Measurements from ENCODE around the gene IGSF3. TPM values are rescaled to one million over a fixed set of nuclear protein-coding genes. Genes with fewer than 3 reads are reported as not detected.

IGSF3 gene
- total RNA-seq, 1 experiment from 2014 or later = 4.0 TPM

DNA sequence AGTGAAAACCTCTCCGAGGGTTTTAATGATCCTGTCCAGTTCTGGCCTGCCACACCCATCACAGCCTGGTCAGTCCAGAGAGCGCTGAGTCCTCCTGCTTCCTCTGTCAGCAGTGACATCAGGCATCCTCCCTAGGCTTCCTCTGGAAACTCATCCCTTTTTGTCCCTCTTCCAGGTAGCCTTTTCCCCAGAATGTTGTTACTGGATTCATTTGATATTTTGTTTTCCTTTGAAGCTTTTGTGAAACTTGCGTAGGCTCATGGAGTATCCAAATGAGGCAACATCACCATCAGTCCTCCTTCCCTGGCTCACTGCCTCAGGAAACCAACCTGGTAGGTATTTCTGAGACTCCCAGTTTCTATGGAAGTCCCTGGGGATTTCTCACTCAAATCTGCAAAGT is 27.0 kb upstream of the IGSF3 start:
- Histone ChIP-seq H3K36me3 (ENCODE audit: insufficient read depth, low read length, poor library complexity, severe bottlenecking) (no peaks in the 10 kb centered on the region), H3K4me3 (ENCODE audit: low read depth, low read length, poor library complexity, severe bottlenecking) (no peak overlapping the region), H3K4me1 (ENCODE audit: insufficient read depth, low read length, poor library complexity, severe bottlenecking) (peaks cover 46% of the 10 kb centered on the region), H3K9me3 (ENCODE audit: low read depth, low read length, poor library complexity, severe bottlenecking) (no peaks in the 10 kb centered on the region), H3K27me3 (replicated peaks; ENCODE audit: insufficient read depth, low read depth, low read length, poor library complexity) (no peaks in the 10 kb centered on the region), H3K27ac (ENCODE audit: low read depth, low read length, poor library complexity, severe bottlenecking) (peak overlapping the region; percentile 17)
- CTCF ChIA-PET = no interaction called here
- POLR2A ChIA-PET (ENCODE audit: low non-redundant PET) = no interaction called here
- no peak for DNase-seq (ENCODE audit: low spot score)
- intact Hi-C loops (cut with micrococcal nuclease; ENCODE audit: unreplicated experiment) = no loop called here
- TF ChIP-seq EZH2 (IDR thresholded peaks at IDR 0.05; ENCODE audit: borderline replicate concordance, low read depth, low read length, poor library complexity, severe bottlenecking) = no peak
- TF ChIP-seq, protein P1, sequence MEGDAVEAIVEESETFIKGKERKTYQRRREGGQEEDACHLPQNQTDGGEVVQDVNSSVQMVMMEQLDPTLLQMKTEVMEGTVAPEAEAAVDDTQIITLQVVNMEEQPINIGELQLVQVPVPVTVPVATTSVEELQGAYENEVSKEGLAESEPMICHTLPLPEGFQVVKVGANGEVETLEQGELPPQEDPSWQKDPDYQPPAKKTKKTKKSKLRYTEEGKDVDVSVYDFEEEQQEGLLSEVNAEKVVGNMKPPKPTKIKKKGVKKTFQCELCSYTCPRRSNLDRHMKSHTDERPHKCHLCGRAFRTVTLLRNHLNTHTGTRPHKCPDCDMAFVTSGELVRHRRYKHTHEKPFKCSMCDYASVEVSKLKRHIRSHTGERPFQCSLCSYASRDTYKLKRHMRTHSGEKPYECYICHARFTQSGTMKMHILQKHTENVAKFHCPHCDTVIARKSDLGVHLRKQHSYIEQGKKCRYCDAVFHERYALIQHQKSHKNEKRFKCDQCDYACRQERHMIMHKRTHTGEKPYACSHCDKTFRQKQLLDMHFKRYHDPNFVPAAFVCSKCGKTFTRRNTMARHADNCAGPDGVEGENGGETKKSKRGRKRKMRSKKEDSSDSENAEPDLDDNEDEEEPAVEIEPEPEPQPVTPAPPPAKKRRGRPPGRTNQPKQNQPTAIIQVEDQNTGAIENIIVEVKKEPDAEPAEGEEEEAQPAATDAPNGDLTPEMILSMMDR (conservative IDR thresholded peaks at IDR 0.05; ENCODE audit: low read depth, low read length) = no peak
- BruUV-seq (replicated peaks) = no TSS peak

DNA sequence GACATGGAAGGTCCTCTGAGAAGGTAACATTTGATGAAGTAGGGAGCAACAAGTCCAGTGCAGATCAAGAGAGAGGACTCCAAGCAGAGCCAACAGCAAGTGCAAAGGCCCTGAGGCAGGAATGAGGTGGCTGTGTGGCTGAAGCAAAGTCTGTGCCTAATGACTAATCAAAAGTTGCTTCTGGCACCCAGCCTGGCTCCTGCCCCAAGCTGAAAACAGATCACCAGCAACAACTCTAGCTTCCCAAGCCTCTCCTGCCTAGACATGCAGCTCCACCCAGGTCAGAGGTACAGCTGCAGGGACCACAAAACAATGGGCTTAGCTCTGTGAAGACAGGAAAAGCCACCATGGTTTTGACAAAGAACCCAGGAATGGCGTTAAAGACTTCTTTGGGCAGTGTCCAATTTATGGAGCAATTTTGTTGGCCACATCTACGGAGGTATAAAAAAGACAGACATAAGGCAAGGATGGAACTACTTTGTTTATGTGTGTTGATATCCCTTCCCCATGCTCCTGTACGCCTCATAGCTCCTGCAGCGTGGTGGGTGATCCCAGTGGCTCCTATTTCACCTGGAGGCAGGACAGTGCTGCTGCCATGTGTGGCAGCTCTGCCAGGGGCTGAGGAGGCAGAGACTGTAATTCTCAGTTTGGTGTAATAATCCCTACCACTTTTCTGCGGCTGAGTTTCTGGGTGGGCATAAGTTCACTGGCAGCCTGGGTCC is 26.4 kb upstream of the IGSF3 start:
- no peak for TF ChIP-seq EZH2 (IDR thresholded peaks at IDR 0.05; ENCODE audit: borderline replicate concordance, low read depth, low read length, poor library complexity, severe bottlenecking)
- TF ChIP-seq, protein P1 (conservative IDR thresholded peaks at IDR 0.05; ENCODE audit: low read depth, low read length) = no peak
- ChIA-PET POLR2A (ENCODE audit: low non-redundant PET) (no interaction called here), CTCF (no interaction called here)
- H3K27me3 ChIP-seq (replicated peaks; ENCODE audit: insufficient read depth, low read depth, low read length, poor library complexity) = no peaks in the 10 kb centered on the region
- no peaks in the 10 kb centered on the region for H3K9me3 ChIP-seq (ENCODE audit: low read depth, low read length, poor library complexity, severe bottlenecking)
- H3K27ac ChIP-seq (ENCODE audit: low read depth, low read length, poor library complexity, severe bottlenecking) = no peak overlapping the region
- H3K4me1 ChIP-seq (ENCODE audit: insufficient read depth, low read length, poor library complexity, severe bottlenecking) = peaks cover 47% of the 10 kb centered on the region
- intact Hi-C loops (cut with micrococcal nuclease; ENCODE audit: unreplicated experiment) = no loop called here
- H3K36me3 ChIP-seq (ENCODE audit: insufficient read depth, low read length, poor library complexity, severe bottlenecking) = no peaks in the 10 kb centered on the region
- BruUV-seq (replicated peaks) = no TSS peak
- no peak for DNase-seq (ENCODE audit: low spot score)
- no peak overlapping the region for H3K4me3 ChIP-seq (ENCODE audit: low read depth, low read length, poor library complexity, severe bottlenecking)

DNA sequence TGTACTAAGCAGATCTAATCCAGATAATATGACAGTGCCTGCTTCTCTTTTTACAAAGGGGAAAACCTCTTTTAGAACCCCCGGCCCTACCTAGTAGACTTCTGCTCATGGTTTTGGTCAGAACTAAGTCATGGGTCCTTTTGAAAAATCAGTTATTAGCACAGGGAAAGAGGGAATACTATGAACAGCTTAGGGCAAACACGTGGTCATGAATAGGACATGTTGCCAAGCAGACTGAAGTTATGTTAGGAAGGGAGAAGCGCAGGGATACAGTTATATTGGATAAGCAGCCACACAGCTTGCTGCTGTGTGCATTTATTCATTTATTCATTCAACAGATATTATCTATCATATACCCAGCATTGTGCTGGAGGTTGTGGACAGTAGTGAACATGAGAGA is 25.3 kb upstream of the IGSF3 start:
- DNase-seq (ENCODE audit: low spot score) = no peak
- Histone ChIP-seq H3K4me3 (ENCODE audit: low read depth, low read length, poor library complexity, severe bottlenecking) (no peak overlapping the region), H3K27me3 (replicated peaks; ENCODE audit: insufficient read depth, low read depth, low read length, poor library complexity) (no peaks in the 10 kb centered on the region), H3K9me3 (ENCODE audit: low read depth, low read length, poor library complexity, severe bottlenecking) (no peaks in the 10 kb centered on the region), H3K36me3 (ENCODE audit: insufficient read depth, low read length, poor library complexity, severe bottlenecking) (no peaks in the 10 kb centered on the region), H3K4me1 (ENCODE audit: insufficient read depth, low read length, poor library complexity, severe bottlenecking) (peaks cover 52% of the 10 kb centered on the region), H3K27ac (ENCODE audit: low read depth, low read length, poor library complexity, severe bottlenecking) (no peak overlapping the region)
- intact Hi-C loops (cut with micrococcal nuclease; ENCODE audit: unreplicated experiment) = no loop called here
- ChIA-PET POLR2A (ENCODE audit: low non-redundant PET) (no interaction called here), CTCF (no interaction called here)
- no TSS peak for BruUV-seq (replicated peaks)
- TF ChIP-seq, protein P1 (conservative IDR thresholded peaks at IDR 0.05; ENCODE audit: low read depth, low read length) = no peak
- no peak for TF ChIP-seq EZH2 (IDR thresholded peaks at IDR 0.05; ENCODE audit: borderline replicate concordance, low read depth, low read length, poor library complexity, severe bottlenecking)

Data from A673 (cell line).